VCaP (cell line): ENCODE results near the gene FBLN7.

ENCODE experiments used
- H3K27ac ChIP-seq: fragments of 450-650 bp; 2 replicates; pipeline ENCODE4 v1.5.1; 2017
- CTCF ChIP-seq: fragments of 450-650 bp; conservative IDR thresholded peaks from 2 replicates; pipeline ENCODE4 v1.5.1; 2017; ENCODE audit warnings: mild to moderate bottlenecking, moderate library complexity

FBLN7 gene

GRCh38 chr2:112162341-112162740, 24.2 kb downstream of the FBLN7 start:
- TF ChIP-seq CTCF = no peak
- H3K27ac ChIP-seq = no peak overlapping the region

GRCh38 chr2:112162956-112163355, 24.8 kb downstream of the FBLN7 start:
- no peak for TF ChIP-seq CTCF
- no peak overlapping the region for H3K27ac ChIP-seq

- no peak for TF ChIP-seq CTCF
- H3K27ac ChIP-seq = no peak overlapping the region
These were observed 25.4 kb downstream of the FBLN7 start for GRCh38 chr2:112163541-112163981.

GRCh38 chr2:112164876-112165275, 26.7 kb downstream of the FBLN7 start:
- no peak overlapping the region for H3K27ac ChIP-seq
- TF ChIP-seq CTCF = no peak

GRCh38 chr2:112165296-112165695, 27.1 kb downstream of the FBLN7 start:
- no peak overlapping the region for H3K27ac ChIP-seq
- TF ChIP-seq CTCF = no peak

- no peak overlapping the region for H3K27ac ChIP-seq
- no peak for TF ChIP-seq CTCF
These were observed 28.8 kb downstream of the FBLN7 start for GRCh38 chr2:112166806-112167499.

- TF ChIP-seq CTCF = no peak
- H3K27ac ChIP-seq = no peak overlapping the region
These were observed 30.4 kb downstream of the FBLN7 start for GRCh38 chr2:112168422-112169124.
